GM21360 (cell line): ENCODE data around the gene PLEKHG1.

Source experiments
- ATAC-seq: cut with Tn5 transposase; IDR thresholded peaks from one replicate; pipeline ENCODE4 v1.9.1; 2021; ENCODE audit warnings: mild to moderate bottlenecking, moderate library complexity; ENCODE audit not compliant: unreplicated experiment

The PLEKHG1 gene

GRCh38 chr6:150617496-150618460 is 18.1 kb downstream of the PLEKHG1 start:
- ATAC-seq, result no peak

- ATAC-seq, result no peak
These were observed 19.6 kb downstream of the PLEKHG1 start for GRCh38 chr6:150619275-150619674.

GRCh38 chr6:150620244-150620643 is 20.6 kb downstream of the PLEKHG1 start:
- ATAC-seq, result no peak

GRCh38 chr6:150620763-150621162 is 21.1 kb downstream of the PLEKHG1 start:
- ATAC-seq, result no peak

- no peak for ATAC-seq
These were observed 22.8 kb downstream of the PLEKHG1 start for GRCh38 chr6:150622476-150622875.

- peak; percentile 97 for ATAC-seq
These were observed 23.5 kb downstream of the PLEKHG1 start for GRCh38 chr6:150622941-150623874.

GRCh38 chr6:150624191-150624590 is 24.5 kb downstream of the PLEKHG1 start:
- ATAC-seq, result no peak

- ATAC-seq, result no peak
These were observed 26.2 kb downstream of the PLEKHG1 start for GRCh38 chr6:150625927-150626326.

- ATAC-seq, result no peak
These were observed 27.5 kb downstream of the PLEKHG1 start for GRCh38 chr6:150627154-150627553.

GRCh38 chr6:150627585-150628025 is 27.9 kb downstream of the PLEKHG1 start:
- ATAC-seq, result no peak

GRCh38 chr6:150628908-150629307 is 29.2 kb downstream of the PLEKHG1 start:
- no peak for ATAC-seq

GRCh38 chr6:150631283-150631983 is 31.7 kb downstream of the PLEKHG1 start:
- peak; percentile 36 for ATAC-seq

- ATAC-seq, result no peak
These were observed 32.4 kb downstream of the PLEKHG1 start for GRCh38 chr6:150631984-150632642.

GRCh38 chr6:150632785-150633485 is 33.2 kb downstream of the PLEKHG1 start:
- ATAC-seq, result no peak

GRCh38 chr6:150633486-150633834 is 33.8 kb downstream of the PLEKHG1 start:
- ATAC-seq, result no peak

GRCh38 chr6:150634176-150634963 is 34.7 kb downstream of the PLEKHG1 start:
- no peak for ATAC-seq

- ATAC-seq, result no peak
These were observed 35.2 kb downstream of the PLEKHG1 start for GRCh38 chr6:150634964-150635292.

- ATAC-seq, result no peak
These were observed 36.3 kb downstream of the PLEKHG1 start for GRCh38 chr6:150635906-150636514.

GRCh38 chr6:150636808-150637207 is 37.1 kb downstream of the PLEKHG1 start:
- ATAC-seq, result no peak
